SK-N-SH treated with all-trans-retinoic acid at 6 μM for 48 hours (cell line): Measurements from ENCODE around the gene FAM20C.

Experiments
- ARNTL ChIP-seq: fragments of 450-650 bp; formaldehyde crosslinking; IDR thresholded peaks from 2 replicates; pipeline ENCODE4 v1.5.0; 2020; ENCODE audit warnings: low read depth, mild to moderate bottlenecking, moderate library complexity, borderline replicate concordance
- CREB5 ChIP-seq: fragments of 250-450 bp; sonication (Bioruptor Pico); IDR thresholded peaks from 2 replicates; pipeline ENCODE4 v1.5.1; 2020; ENCODE audit warnings: low read depth, mild to moderate bottlenecking, moderate library complexity
- ZFP30 ChIP-seq: fragments of 450-650 bp; formaldehyde crosslinking; IDR thresholded peaks from 2 replicates; pipeline ENCODE4 v1.5.0; 2022; ENCODE audit warnings: mild to moderate bottlenecking, moderate library complexity
- ZNF565 ChIP-seq: fragments of 450-650 bp; formaldehyde crosslinking; conservative IDR thresholded peaks from 2 replicates; pipeline ENCODE4 v1.5.0; 2020; ENCODE audit warnings: low read depth, mild to moderate bottlenecking, moderate library complexity
- ZNF8 ChIP-seq: fragments of 450-650 bp; formaldehyde crosslinking; IDR thresholded peaks from 2 replicates; pipeline ENCODE4 v1.5.0; 2020; ENCODE audit warnings: mild to moderate bottlenecking, moderate library complexity

- TF ChIP-seq ARNTL, result no peak
- TF ChIP-seq CREB5, result no peak
- no peak for TF ChIP-seq ZNF565 (CRISPR knock-in tag)
- no peak for TF ChIP-seq ZNF8
- no peak for TF ChIP-seq ZFP30
Measured at GRCh38 chr7:192701-193480, 520 bp downstream of the FAM20C start.
